KOPT-K1 (cell line): Measurements from ENCODE around the gene AKAP6.

ENCODE experiments used
- H3K27ac ChIP-seq: fragments of 200-600 bp; sonication (generic); 2 replicates; pipeline ENCODE4 v1.5.1; 2016; ENCODE audit warnings: antibody characterized with exemption, mild to moderate bottlenecking, low read depth, low read length; ENCODE audit not compliant: poor library complexity, severe bottlenecking
- H3K36me3 ChIP-seq: fragments of 200-600 bp; sonication (generic); 2 replicates; pipeline ENCODE4 v1.5.1; 2017; ENCODE audit warnings: antibody characterized with exemption, mild to moderate bottlenecking, low read length, moderate library complexity; ENCODE audit not compliant: insufficient read depth
- H3K9me3 ChIP-seq: fragments of 200-600 bp; sonication (generic); 2 replicates; pipeline ENCODE4 v1.5.1; 2017; ENCODE audit warnings: antibody characterized with exemption, low read length, mild to moderate bottlenecking; ENCODE audit not compliant: insufficient read depth, poor library complexity, severe bottlenecking

The AKAP6 gene

DNA sequence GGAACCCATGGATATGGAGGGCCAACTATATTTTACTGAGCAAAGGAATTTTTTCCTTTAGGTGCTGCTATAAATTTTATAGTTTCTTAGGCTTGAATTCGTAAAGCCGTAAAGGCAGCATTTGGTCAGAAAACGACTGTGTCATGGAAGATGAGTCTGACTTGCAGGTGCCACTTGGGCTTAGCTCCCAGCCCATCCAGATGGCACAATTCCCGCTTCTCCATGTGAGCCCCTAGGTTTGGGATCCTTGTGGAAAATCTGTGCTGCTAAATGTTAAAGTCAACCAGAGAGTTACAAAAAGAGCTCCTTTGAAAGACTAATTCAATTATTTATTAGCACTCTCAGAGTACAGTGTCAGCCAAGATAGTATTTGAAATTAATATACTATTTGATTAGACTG is 489.5 kb downstream of the AKAP6 start:
- H3K27ac ChIP-seq = no peak overlapping the region
- H3K9me3 ChIP-seq = no peaks in the 10 kb centered on the region
- no peaks in the 10 kb centered on the region for H3K36me3 ChIP-seq

DNA sequence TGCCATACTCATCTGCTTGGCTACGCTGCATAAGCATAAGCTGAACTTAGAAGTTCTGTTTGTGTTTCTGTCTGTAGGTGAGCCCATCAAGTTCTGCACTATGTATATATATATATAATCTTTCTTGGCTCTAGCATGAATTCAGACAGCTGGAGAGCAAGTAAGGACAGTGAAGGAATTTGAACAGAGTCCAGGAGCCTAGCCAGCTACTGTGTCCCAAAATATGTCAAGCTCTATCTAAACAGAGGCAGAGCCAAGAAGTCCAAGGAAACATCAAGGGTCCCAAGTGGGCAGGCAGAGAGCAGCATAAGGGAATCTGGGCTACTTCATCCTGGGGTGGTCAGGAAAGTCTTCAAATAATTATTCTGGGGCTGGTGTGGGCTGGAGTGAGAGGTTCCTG is 491.1 kb downstream of the AKAP6 start:
- H3K27ac ChIP-seq = no peak overlapping the region
- H3K36me3 ChIP-seq = no peaks in the 10 kb centered on the region
- no peaks in the 10 kb centered on the region for H3K9me3 ChIP-seq

- Histone ChIP-seq H3K36me3 (no peaks in the 10 kb centered on the region), H3K9me3 (no peaks in the 10 kb centered on the region), H3K27ac (no peak overlapping the region)
Observed at GRCh38 chr14:32820682-32821081, 491.6 kb downstream of the AKAP6 start.

GRCh38 chr14:32821964-32822653 is 493.0 kb downstream of the AKAP6 start:
- H3K9me3 ChIP-seq = no peaks in the 10 kb centered on the region
- no peak overlapping the region for H3K27ac ChIP-seq
- no peaks in the 10 kb centered on the region for H3K36me3 ChIP-seq

GRCh38 chr14:32823706-32824105 is 494.6 kb downstream of the AKAP6 start:
- Histone ChIP-seq H3K36me3 (no peaks in the 10 kb centered on the region), H3K27ac (no peak overlapping the region), H3K9me3 (no peaks in the 10 kb centered on the region)

DNA sequence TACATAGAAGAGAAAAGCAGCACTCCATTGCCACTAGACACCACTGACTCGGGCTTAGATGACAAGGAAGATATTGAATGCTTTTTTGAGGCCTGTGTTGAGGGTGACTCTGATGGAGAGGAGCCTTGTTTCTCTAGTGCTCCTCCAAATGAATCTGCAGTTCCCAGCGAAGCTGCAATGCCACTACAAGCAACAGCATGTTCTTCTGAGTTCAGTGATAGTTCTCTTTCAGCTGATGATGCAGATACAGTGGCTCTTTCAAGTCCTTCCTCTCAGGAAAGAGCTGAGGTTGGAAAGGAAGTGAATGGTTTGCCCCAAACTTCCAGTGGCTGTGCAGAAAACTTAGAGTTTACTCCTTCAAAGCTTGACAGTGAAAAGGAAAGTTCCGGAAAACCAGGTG is 495.1 kb downstream of the AKAP6 start:
- Histone ChIP-seq H3K27ac (no peak overlapping the region), H3K36me3 (no peaks in the 10 kb centered on the region), H3K9me3 (no peaks in the 10 kb centered on the region)

GRCh38 chr14:32825058-32825457 is 496.0 kb downstream of the AKAP6 start:
- Histone ChIP-seq H3K36me3 (no peaks in the 10 kb centered on the region), H3K9me3 (no peaks in the 10 kb centered on the region)

GRCh38 chr14:32826404-32827082 is 497.4 kb downstream of the AKAP6 start:
- H3K36me3 ChIP-seq = no peaks in the 10 kb centered on the region
- no peak overlapping the region for H3K27ac ChIP-seq
- H3K9me3 ChIP-seq = no peaks in the 10 kb centered on the region

More at GRCh38 chr14:32825058-32825457, 496.0 kb downstream of the AKAP6 start:
- H3K27ac ChIP-seq = no peak overlapping the region

DNA sequence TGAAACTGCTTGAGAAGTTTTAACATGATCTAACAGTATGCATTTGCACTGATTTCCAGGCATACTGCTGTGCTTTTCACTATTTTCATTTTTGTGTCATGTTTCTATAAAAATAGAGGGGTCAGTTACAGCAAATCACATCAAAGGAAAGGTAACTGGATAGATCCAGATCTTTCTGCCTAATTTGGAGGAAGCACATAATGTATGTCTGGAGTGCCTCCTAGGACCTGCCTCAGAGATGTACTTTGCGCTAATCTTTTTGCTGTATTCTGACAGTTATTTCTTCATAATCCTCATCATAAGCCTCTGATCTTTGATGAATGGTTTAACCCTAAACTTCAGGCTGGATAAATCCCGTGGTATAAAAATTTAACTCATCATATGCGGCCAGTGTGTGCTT is 498.4 kb downstream of the AKAP6 start:
- no peaks in the 10 kb centered on the region for H3K9me3 ChIP-seq
- no peak overlapping the region for H3K27ac ChIP-seq
- no peaks in the 10 kb centered on the region for H3K36me3 ChIP-seq

- H3K9me3 ChIP-seq = no peaks in the 10 kb centered on the region
- no peaks in the 10 kb centered on the region for H3K36me3 ChIP-seq
Observed at GRCh38 chr14:32835924-32836323, 506.8 kb downstream of the AKAP6 start.

DNA sequence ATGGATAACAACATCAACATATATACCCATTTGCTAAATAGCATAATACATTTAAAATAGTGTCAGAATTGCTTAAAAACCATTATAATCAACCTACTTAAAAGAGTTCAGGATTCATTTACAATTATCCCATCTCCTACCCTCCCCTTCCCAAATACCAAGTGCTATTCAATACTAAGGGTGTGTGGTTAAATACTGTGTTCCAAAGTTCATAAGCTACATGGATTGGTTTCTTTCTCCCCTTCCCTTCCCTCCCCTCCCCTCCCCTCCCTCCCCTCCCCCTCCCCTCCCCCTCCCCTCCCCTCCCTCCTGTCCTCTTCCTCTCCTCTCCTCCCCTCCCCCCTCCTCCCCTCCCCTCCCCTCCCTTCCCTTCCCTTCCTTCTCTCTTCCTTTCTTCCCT is 512.6 kb downstream of the AKAP6 start:
- Histone ChIP-seq H3K27ac (no peak overlapping the region), H3K9me3 (no peaks in the 10 kb centered on the region), H3K36me3 (no peaks in the 10 kb centered on the region)

More at GRCh38 chr14:32835924-32836323, 506.8 kb downstream of the AKAP6 start:
- H3K27ac ChIP-seq = no peak overlapping the region

GRCh38 chr14:32846821-32847365 is 517.8 kb downstream of the AKAP6 start:
- Histone ChIP-seq H3K9me3 (no peaks in the 10 kb centered on the region), H3K27ac (no peak overlapping the region), H3K36me3 (no peaks in the 10 kb centered on the region)

DNA sequence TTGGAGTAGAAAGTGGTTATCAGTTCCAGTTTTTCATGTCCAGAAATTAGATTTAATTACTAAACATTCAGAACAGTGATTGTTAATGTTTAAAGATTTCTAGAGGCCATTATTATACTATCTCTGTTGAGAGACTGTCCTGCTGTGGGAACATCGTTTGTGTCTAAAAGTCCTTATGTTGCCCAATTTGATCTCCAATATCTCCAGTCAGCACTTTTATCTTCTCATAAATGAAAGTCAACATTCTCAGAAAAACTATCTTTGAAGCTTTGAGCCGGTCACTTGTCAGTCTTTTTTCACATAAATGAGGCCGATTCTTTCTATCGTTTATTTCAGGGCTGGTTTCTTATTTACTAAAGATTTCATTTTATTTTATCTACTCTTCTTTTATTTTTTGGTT is 518.8 kb downstream of the AKAP6 start:
- H3K9me3 ChIP-seq = no peaks in the 10 kb centered on the region

DNA sequence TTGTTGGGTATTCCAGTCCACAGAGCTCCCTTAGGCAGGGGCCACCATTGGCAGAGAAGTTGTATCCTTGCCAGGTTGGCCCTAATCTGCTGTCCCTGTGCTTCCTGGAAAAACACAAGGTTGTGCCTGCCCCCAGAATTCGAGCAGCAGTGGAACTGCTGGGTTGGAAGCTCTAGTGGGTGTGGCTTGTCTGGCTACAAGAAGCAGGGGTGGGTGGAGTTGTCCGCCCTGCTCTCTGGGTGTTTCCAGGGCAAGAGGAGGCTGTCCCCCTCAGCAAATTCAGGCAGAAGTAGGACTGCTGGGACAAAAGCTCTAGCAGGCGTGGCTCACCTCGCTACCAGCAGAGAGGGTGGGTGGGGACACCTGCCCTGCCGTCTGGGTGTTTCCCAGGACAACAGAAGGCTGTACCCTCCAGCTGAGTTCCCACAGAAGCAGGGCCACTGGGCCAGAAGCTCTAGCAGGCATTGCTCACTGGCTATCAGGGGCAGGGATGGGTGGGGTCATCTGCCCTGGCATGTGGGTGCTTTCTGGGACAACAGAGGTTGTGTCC is 536.8 kb downstream of the AKAP6 start:
- H3K36me3 ChIP-seq = no peaks in the 10 kb centered on the region
- H3K27ac ChIP-seq = no peak overlapping the region
- no peaks in the 10 kb centered on the region for H3K9me3 ChIP-seq

More for the DNA sequence above, 518.8 kb downstream of the AKAP6 start:
- Histone ChIP-seq H3K36me3 (no peaks in the 10 kb centered on the region), H3K27ac (no peak overlapping the region)

GRCh38 chr14:32883188-32883587 is 554.1 kb downstream of the AKAP6 start:
- Histone ChIP-seq H3K36me3 (no peaks in the 10 kb centered on the region), H3K9me3 (no peaks in the 10 kb centered on the region), H3K27ac (no peak overlapping the region)
